Epithelial cell of prostate (primary cell): Measurements from ENCODE around the gene DAB1.

ENCODE experiments used
- DNase-seq: peaks from one replicate; pipeline ENCODE4 v3.0.0-alpha.2; 2011; ENCODE audit warnings: low read depth, low spot score
- H3K27ac ChIP-seq: fragments of 450-650 bp; 2 replicates; pipeline ENCODE4 v1.5.1; 2017; ENCODE audit warnings: mild to moderate bottlenecking

The DAB1 gene

DNA sequence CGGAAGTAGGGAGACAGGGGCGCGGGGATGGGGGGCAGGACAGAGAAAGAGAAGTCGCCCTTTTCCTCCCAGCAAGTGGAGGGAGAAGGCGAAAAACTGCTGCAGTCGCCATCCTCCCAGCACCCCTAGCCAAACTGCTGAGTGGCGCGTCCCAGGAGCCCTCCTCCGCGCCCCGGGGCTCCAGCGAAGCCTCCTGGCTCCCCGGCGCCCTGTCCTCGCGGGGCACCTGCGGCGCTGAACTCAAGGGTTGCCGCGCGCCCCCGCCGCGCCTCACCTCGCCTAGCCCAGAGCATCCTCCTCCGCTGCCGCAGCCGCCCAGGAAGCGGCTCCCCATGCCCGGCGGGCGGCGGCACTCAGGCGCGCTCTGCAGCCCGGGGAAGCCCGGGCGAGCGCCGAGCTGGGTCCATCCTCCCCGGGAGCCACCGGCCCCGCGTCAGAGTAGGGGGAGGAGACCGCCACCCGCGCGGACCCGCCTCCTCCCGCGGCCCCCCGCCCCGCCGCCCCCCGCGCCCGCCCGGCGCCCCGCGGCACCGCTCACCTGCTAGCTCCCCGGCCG lies at the start of gene DAB1:
DAB1 (minus strand) TSS at position 405 of the 556 bp plus-strand sequence. CDS start 133,030 bp downstream, outside the sequence.
- H3K27ac ChIP-seq, result no peak within 1 kb of the TSS
- DNase-seq, result no peak

- no peak overlapping the region for H3K27ac ChIP-seq
- DNase-seq, result no peak
Measured at GRCh38 chr1:57473448-57473847, 49.6 kb upstream of the DAB1 start.

DNA sequence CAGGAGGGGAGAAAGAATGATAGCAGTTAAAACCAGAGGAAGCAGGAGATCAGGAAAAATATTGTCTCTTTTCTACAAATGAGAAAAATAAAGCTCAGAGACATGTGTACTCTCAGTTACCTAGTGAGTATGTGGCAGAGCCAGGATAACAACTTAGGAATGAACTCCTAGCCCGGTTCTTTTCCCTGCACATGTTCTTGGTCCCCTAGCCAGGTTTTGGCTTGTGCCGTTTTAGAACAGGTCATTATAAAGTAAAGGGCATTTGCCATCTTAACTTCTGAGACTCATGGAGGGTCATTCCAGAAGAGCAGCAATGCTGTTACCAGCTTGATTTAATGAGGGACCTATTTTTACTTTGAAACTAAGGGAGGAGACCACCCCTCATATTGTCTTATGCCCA lies 48.1 kb upstream of the DAB1 start:
- no peak for DNase-seq
- no peak overlapping the region for H3K27ac ChIP-seq

- no peak overlapping the region for H3K27ac ChIP-seq
- no peak for DNase-seq
Measured at GRCh38 chr1:57470036-57470435, 46.2 kb upstream of the DAB1 start.

DNA sequence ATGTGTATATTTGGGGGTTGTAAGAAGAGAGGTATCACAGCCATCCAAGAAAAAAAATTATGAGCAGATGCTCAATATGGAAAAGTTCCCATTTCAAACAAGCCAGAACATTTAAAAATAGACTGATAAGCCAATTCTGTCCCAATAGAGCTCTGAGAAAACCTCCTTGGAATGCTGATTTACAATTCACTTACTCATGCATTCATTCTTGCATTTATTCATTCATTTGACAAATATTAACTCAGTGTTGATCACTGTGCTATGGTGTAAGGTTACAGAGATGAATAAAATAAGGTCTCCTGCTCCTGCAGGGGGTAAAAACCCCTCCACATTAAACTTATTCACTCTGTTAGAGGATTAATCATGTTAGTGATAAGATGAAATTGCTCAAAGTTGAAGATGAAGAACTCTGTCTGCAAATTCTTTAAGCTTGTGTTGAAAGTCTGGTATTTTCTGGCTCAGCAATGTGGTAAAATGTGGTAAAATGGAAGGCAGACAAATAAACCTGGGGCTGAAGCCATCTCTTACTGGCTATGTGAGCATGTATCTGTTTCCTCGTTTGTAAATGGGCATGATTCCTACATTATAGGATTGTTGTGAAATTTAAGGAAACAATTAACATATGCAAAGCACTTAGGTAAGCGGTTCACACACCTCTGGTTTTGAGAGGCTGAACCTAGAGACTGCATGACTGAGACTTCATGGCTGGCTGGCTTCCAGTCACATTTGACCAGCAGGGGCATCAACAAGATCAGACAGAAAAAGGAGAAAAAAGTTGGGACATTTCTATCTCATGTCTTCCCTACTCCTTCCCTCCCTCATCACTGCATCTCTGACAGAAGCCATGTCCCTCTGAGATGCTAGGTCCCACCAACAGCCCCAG lies 45.0 kb upstream of the DAB1 start:
- DNase-seq, result no peak
- H3K27ac ChIP-seq, result no peak overlapping the region

DNA sequence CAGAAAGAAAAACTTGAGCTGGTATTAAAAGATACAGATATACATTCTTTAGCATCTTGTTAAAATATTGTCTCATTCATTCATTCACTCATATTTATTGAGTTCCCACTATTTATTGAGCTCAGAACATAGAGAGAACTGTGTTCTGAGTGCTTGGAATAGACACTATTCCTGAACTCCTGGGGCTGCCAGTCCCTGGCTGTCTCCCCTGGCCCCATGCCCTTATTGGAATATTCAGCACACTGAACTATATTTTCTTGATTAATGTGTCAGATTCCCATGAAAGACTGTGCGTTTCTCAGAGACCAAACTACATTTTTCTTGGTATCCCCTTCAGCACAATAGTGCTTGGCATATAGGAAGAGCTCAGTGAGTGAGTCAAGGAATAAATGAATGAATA lies 44.0 kb upstream of the DAB1 start:
- no peak overlapping the region for H3K27ac ChIP-seq
- DNase-seq, result no peak

DNA sequence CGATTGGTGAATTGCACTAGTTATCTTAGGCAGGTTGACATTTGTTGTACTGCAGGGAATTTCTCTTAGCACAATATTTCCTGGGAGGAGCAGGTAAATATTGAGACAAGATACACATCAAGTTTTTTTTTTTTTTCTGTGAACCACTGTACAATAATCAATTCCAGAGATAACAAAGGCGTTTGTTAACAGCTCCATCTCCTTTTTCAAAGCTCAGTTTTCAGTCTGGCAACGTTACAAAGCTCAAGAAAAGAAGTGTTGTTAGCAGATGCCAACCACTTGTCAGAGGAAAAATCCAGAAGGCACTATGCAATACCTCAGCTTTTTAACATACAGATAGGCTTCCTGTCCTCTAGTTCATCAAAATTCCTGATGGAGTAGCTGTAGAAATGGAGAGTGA lies 40.9 kb upstream of the DAB1 start:
- DNase-seq, result no peak
- H3K27ac ChIP-seq, result no peak overlapping the region

- DNase-seq, result no peak
- H3K27ac ChIP-seq, result no peak overlapping the region
Measured at GRCh38 chr1:57463343-57463742, 39.5 kb upstream of the DAB1 start.

GRCh38 chr1:57461405-57461804 lies 37.5 kb upstream of the DAB1 start:
- no peak overlapping the region for H3K27ac ChIP-seq
- DNase-seq, result no peak

- H3K27ac ChIP-seq, result no peak overlapping the region
- DNase-seq, result no peak
Measured at GRCh38 chr1:57451516-57451915, 27.7 kb upstream of the DAB1 start.

- no peak overlapping the region for H3K27ac ChIP-seq
- no peak for DNase-seq
Measured at GRCh38 chr1:57450981-57451380, 27.1 kb upstream of the DAB1 start.

- H3K27ac ChIP-seq, result no peak overlapping the region
- DNase-seq, result no peak
Measured at GRCh38 chr1:57447551-57447950, 23.7 kb upstream of the DAB1 start.

- H3K27ac ChIP-seq, result no peak overlapping the region
- DNase-seq, result no peak
Measured at GRCh38 chr1:57443004-57443403, 19.1 kb upstream of the DAB1 start.

GRCh38 chr1:57440096-57440495 lies 16.2 kb upstream of the DAB1 start:
- no peak for DNase-seq
- no peak overlapping the region for H3K27ac ChIP-seq

GRCh38 chr1:57431400-57431799 lies 7.5 kb upstream of the DAB1 start:
- H3K27ac ChIP-seq, result no peak overlapping the region
- no peak for DNase-seq

DNA sequence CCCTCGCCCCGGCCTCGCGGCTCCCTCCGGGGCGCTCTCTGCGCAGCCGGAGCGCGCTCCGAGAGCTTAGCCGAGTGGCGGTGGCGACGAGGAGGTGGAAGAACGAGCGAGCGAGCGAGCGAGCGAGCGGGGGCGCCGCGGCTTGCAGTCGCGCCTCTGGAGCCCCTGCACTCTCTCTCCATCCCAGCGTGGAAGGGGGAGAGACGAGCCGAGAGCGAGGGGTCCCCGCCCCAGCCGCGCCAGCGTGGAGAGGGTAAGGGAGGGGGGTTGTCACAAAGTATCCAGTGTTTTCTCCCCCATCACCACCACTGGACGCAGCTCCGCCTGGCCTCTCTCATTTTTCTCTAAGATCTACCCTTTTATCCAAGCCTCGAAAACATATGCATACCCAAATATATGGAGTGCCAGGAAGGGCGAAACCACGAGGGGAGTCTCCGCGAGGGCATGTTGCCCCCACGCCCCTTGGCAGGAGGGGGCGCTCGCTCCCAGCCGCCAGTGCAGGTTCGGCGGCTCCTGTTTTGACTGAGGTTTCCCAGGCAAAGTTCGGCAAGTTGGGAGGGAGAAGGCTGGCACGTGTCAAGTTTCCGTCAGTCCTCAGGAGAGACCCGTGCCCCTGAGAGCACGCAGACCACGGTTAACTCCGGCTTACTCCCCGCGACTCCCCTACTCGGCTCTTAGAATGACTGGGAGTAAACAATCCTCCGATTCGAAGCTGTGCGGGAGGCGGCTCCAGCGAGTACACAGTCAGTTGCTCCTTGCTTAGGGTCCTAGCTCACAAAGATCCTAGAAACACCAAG lies 569 bp upstream of the DAB1 start:
- H3K27ac ChIP-seq, result no peak overlapping the region
- no peak for DNase-seq

DNA sequence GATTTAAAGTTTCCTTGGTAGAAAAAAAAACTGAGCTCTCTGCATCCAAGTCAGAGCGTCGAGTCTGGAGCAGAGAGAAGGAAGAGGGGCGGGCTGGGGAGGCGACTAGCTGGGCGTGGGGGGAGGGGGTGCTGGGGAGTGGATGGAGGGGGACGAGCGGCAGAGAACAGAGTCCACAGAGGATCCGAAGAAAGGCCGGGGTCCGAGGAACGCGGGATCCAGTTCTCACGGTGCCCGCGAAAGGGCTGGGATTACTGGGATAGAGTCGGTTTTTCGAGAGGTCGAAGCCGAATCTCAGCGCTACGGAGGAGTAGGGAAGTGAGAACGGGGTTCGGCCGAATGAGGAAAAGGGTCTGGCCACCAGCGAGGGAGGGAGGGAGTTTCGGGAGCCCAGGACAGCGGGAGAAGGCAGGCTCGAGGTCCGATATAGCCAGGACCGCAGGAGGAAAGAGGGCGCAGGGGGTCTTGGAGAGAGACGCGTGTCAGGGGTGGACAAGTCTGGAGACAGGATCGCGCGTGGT lies 665 bp downstream of the DAB1 start:
- H3K27ac ChIP-seq, result no peak overlapping the region
- DNase-seq, result no peak

- H3K27ac ChIP-seq, result no peak overlapping the region
- no peak for DNase-seq
Measured at GRCh38 chr1:57422271-57423134, 1.4 kb downstream of the DAB1 start.

DNA sequence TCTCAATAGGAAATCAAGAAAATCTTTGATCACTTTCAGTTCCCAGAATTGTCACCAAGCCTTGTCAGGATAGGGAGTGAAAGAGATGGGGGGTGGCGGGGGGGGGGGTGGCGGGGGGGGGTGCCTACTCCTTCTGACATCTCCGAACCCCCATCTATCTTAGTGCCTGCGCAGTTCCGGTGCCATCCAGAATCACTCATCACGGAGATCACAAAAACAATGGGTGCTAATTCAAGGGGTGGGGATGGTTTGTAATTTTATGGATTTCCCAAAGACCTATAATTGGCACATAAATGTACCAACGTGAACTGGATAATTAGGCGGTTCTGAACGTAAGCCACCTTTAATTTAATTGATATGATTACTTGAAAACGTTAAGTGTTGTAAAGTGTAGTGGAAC lies 2.1 kb downstream of the DAB1 start:
- no peak overlapping the region for H3K27ac ChIP-seq
- DNase-seq, result no peak
